EL (cell line): ENCODE data around the gene PCDHB4.
"Not testable (repeated sequence)": the region's sequence is repeated elsewhere in the genome, so short reads cannot be mapped to it uniquely, and the experiment has no call there.

ENCODE experiments used
- DNase-seq: peaks from one replicate; pipeline ENCODE4 v3.0.0-alpha.2; 2016

The PCDHB4 gene

DNA sequence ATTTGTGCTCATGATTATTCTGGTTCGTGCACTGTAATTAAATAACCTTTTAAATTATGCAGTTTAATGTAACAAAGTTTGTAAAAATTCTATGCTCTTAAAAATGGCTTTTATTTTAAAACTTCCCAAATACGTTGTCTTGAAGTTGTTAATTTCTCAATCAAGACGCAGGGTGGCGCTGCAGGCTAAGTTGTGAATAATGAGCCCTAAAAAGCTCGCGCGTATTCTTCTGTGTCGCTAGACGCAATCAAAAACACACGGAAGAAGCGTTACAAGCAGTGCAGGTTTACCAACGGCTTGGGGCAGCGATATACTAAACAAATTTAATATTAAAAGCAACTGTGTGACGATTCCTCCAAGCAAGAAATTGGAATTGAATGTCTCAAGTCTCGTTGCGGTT, at the start of gene PCDHB4:
PCDHB4 (plus strand) TSS at position 256 of the 400 bp plus-strand sequence. CDS start 181 bp downstream, outside the sequence.
- DNase-seq: no peak

DNA sequence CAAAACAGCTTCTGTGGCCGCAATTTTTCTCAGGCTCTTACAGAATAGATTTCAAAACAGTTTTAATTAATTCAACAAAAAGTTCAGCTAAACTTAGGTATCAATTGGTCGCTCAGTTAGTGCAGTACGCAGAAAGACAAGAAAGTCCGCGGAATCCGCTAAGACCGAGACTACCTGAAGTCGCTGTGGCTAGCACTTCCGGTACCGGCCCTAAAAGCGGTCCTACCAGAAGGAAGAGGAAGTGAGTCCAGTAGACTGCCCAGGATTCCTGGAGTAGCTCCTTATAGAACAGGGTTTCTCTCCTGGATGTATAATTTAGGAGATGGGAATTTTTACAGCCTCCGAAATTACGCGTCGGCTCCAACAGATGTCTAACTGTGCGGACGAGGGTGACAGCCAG, 43.8 kb upstream of the PCDHB4 start:
- DNase-seq: no peak

DNA sequence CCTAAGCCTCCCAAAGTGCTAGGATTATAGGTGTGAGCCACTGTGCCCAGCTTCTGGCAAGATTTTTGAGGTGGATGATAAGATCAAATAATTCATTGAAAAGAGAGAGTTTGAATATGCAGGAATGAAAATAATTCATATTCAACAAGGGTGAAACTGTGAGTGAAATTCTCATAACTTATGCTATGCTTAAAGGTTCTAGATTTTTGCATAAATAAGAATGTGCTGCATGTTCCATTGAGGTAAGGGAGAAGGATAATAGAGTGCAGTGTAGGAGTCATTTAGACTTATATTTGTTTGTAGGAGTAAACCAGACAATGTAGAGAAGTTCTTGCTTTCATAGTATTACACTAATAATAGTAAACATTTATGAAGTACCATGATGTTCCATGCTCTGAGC, 39.4 kb upstream of the PCDHB4 start:
- no peak for DNase-seq

DNA sequence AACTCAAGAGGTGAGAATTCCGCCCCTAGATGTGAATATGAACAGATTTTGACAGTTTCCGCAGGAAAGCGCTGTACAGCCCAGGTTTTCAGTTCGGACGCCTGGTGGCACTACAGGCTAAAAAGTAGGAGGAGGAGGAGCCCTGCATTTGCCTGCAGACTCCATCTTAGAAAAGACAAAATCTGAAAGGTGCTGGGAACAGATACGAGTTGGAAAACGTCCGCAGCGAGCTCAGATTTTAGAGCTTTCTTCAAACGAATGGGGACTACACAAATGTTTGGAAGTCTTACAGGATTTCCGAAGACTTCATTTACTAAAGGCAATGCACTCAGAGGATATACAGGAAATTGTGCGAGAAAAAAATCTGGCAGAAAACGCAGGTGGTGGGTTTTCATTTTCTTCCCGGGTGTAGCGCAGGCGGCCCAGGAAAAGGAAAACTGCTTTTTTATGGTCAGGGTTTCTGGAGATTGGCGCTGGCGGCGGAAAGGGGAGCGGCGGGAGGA, 37.1 kb upstream of the PCDHB4 start:
- DNase-seq: peak; percentile 69

DNA sequence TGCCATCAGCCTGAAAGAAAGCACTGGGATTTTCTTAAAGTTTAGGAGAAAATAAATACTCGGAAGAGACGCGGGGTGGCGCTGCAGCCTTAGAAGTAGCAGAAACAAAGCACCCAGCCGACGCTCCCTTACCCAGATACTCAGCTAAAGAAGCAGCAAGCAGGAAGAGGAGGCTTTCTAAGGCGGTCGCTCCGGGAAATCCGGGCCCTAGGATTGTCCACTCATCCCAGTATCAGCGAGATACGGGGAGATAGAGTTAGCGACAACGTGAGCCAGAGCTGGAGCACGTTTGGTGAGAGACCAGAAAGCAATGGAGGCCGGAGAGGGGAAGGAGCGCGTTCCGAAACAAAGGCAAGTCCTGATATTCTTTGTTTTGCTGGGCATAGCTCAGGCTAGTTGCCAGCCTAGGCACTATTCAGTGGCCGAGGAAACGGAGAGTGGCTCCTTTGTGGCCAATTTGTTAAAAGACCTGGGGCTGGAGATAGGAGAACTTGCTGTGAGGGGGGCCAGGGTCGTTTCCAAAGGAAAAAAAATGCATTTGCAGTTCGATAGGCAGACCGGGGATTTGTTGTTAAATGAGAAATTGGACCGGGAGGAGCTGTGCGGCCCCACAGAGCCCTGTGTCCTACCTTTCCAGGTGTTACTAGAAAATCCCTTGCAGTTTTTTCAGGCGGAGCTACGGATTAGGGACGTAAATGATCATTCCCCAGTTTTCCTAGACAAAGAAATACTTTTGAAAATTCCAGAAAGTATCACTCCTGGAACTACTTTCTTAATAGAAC, 26.9 kb upstream of the PCDHB4 start, which contains the start of gene PCDHB2:
PCDHB2 (plus strand) TSS at position 135 of the 782 bp plus-strand sequence; CDS start at position 311, 176 bp downstream.
- DNase-seq: peak; percentile 51

DNA sequence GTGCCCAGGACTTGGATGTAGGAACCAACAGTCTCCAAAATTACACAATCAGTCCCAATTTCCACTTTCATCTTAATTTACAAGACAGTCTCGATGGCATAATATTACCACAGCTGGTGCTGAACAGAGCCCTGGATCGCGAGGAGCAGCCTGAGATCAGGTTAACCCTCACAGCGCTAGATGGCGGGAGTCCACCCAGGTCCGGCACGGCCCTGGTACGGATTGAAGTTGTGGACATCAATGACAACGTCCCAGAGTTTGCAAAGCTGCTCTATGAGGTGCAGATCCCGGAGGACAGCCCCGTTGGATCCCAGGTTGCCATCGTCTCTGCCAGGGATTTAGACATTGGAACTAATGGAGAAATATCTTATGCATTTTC, 26.4 kb upstream of the PCDHB4 start:
- no peak for DNase-seq

DNA sequence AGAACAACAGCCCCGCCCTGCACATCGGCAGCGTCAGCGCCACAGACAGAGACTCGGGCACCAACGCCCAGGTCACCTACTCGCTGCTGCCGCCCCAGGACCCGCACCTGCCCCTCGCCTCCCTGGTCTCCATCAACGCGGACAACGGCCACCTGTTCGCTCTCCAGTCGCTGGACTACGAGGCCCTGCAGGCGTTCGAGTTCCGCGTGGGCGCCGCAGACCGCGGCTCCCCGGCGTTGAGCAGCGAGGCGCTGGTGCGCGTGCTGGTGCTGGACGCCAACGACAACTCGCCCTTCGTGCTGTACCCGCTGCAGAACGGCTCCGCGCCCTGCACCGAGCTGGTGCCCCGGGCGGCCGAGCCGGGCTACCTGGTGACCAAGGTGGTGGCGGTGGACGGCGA, 25.4 kb upstream of the PCDHB4 start:
- DNase-seq: not testable (repeated sequence)

DNA sequence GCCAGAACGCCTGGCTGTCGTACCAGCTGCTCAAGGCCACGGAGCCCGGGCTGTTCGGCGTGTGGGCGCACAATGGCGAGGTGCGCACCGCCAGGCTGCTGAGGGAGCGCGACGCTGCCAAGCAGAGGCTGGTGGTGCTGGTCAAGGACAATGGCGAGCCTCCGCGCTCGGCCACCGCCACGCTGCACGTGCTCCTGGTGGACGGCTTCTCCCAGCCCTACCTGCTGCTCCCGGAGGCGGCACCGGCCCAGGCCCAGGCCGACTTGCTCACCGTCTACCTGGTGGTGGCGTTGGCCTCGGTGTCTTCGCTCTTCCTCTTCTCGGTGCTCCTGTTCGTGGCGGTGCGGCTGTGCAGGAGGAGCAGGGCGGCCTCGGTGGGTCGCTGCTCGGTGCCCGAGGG, 25.0 kb upstream of the PCDHB4 start:
- DNase-seq: not testable (repeated sequence)

DNA sequence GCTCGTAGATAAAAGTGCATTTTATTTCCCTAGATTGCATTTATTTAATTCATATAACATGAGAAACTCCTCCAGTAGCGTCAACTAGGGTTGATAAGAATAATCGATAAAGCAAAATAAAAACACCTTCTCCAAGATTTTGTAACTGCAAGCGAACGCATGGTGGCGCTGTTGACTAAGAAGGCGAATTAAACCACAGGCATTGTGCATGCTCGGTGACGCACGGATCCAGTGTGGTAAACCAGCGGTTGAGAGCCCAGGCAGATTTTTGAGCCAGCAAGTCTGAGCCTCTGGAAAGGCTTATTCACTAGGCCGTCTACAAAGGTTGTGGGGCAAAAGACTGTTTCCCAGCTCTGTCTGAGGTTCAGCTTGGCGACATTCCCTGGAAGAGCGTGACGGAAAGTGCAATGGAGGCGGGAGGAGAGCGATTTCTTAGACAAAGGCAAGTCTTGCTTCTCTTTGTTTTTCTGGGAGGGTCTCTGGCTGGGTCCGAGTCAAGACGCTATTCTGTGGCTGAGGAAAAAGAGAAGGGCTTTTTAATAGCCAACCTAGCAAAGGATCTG, 21.3 kb upstream of the PCDHB4 start, which contains the start of gene PCDHB3:
PCDHB3 (plus strand) TSS at position 231 of the 563 bp plus-strand sequence; CDS start at position 408, 177 bp downstream.
- peak; percentile 61 for DNase-seq

DNA sequence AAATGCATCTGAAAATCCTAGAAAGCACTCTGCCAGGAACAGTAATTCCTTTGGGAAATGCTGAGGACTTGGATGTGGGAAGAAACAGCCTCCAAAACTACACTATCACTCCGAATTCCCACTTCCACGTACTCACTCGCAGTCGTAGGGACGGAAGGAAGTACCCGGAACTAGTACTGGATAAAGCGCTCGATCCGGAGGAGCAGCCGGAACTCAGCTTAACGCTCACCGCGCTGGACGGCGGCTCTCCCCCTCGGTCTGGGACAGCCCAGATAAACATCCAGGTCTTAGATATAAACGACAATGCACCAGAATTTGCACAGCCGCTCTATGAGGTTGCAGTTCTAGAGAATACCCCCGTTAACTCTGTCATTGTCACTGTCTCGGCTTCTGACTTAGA, 20.6 kb upstream of the PCDHB4 start:
- DNase-seq: no peak

DNA sequence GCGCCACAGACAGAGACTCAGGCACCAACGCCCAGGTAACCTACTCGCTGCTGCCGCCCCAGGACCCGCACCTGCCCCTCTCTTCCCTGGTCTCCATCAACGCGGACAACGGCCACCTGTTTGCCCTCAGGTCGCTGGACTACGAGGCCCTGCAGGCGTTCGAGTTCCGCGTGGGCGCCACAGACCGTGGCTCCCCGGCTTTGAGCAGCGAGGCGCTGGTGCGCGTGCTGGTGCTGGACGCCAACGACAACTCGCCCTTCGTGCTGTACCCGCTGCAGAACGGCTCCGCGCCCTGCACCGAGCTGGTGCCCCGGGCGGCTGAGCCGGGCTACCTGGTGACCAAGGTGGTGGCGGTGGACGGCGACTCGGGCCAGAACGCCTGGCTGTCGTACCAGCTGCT, 19.5 kb upstream of the PCDHB4 start:
- DNase-seq: not testable (repeated sequence)

DNA sequence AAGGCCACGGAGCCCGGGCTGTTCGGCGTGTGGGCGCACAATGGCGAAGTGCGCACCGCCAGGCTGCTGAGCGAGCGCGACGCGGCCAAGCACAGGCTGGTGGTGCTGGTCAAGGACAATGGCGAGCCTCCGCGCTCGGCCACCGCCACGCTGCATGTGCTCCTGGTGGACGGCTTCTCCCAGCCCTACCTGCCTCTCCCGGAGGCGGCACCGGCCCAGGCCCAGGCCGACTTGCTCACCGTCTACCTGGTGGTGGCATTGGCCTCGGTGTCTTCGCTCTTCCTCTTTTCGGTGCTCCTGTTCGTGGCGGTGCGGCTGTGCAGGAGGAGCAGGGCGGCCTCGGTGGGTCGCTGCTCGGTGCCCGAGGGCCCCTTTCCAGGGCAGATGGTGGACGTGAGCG, 19.1 kb upstream of the PCDHB4 start:
- DNase-seq: not testable (repeated sequence)

DNA sequence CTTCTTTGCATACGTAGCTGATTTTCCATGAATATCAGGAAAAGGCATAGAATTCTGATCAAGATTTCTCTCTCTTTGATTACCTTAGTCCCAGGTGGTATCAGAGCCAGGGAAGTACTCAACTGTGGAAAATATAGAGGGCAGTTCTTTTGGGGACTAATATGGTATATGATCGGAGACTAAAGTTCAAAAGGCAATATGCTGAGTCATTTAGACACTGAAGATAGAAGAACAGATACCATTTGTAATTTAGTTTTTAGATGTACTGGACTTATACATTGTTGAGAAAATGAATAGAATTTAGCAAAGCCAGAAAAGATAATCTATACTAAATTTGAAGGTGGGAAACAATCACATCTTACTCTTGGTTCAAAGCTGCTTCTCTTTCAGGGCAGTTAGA, 16.3 kb upstream of the PCDHB4 start:
- no peak for DNase-seq

DNA sequence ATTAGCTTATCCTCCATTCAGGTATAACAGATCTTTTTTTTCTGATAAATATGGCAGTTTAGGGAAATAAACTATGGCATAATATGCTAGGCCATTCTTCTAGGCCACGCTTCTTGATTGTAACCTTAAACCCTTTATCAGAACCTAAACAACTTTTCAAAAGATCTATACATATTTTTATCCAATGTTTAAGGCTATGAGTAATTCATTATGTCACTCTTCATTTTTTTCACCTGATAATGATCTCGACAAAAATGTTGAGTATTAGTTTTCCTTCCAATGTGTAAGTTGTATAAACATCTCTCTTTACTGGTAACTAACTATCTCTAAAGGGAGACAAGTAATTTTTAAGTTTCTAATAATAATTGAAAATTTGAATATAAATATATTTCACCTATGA, 2.4 kb upstream of the PCDHB4 start:
- no peak for DNase-seq

DNA sequence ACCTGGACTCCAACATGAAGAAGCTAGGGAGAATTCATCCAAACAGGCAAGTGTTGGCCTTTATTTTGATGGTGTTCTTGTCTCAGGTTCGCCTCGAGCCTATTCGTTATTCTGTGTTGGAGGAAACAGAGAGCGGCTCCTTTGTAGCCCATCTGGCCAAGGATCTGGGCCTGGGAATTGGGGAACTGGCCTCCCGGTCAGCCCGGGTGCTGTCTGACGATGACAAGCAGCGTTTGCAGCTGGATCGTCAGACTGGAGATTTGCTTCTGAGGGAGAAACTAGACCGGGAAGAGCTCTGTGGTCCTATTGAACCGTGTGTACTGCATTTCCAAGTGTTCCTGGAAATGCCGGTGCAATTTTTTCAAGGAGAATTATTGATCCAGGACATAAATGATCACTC, 367 bp downstream of the PCDHB4 start:
- DNase-seq: no peak

DNA sequence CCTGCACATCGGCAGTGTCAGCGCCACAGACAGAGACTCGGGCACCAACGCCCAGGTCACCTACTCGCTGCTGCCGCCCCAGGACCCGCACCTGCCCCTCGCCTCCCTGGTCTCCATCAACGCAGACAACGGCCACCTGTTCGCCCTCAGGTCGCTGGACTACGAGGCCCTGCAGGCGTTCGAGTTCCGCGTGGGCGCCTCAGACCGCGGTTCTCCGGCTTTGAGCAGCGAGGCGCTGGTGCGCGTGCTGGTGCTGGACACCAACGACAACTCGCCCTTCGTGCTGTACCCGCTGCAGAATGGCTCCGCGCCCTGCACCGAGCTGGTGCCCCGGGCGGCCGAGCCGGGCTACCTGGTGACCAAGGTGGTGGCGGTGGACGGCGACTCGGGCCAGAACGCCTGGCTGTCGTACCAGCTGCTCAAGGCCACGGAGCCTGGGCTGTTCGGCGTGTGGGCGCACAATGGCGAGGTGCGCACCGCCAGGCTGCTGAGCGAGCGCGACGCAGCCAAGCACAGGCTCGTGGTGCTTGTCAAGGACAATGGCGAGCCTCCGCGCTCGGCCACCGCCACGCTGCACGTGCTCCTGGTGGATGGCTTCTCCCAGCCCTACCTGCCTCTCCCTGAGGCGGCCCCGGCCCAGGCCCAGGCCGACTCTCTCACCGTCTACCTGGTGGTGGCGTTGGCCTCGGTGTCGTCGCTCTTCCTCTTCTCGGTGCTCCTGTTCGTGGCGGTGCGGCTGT, 1.9 kb downstream of the PCDHB4 start:
- DNase-seq: not testable (repeated sequence)

DNA sequence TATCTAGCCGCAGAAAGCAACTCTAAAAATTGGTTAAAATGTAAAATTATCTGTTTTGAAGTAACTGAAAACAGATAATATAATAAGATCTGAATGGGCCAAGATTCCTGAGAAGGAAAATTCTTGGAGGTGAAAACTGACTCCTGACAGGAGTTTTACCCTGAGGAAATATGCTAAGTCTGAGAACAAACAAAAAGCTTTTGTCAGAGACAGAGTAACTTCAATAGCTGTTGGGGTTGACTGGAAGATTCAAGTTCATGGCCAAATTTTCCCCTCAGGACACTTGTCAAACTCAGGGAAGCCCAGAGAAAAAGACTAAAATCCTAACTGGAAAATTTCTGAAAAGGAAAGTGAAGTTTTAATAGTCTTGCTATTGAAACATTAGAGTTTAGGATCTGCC, 5.7 kb downstream of the PCDHB4 start:
- no peak for DNase-seq

DNA sequence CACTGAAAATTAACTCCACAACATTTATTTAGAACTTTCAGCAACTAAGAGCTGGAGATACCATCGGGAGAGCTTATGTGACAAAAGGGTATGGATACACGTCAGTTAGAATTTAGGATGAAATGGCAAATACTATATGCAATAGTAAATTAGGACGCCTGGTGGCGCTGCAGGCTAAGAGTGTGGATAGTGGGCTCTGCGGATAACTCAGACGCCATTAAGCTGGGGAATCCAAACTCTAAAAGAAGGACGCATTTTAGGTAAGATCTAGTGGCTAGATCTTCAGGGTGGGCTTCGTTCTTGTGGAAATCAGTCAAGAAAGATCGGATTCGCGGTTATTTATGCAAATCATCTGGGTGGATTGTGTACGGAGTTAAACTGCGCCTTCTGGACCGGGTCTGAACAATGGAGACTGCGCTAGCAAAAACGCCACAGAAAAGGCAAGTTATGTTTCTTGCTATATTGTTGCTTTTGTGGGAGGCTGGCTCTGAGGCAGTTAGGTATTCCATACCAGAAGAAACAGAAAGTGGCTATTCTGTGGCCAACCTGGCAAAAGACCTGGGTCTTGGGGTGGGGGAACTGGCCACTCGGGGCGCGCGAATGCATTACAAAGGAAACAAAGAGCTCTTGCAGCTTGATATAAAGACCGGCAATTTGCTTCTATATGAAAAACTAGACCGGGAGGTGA, 13.6 kb downstream of the PCDHB4 start, which contains the start of gene PCDHB5:
PCDHB5 (plus strand) TSS at position 177 of the 688 bp plus-strand sequence; CDS start at position 406, 229 bp downstream.
- DNase-seq: peak; percentile 36

DNA sequence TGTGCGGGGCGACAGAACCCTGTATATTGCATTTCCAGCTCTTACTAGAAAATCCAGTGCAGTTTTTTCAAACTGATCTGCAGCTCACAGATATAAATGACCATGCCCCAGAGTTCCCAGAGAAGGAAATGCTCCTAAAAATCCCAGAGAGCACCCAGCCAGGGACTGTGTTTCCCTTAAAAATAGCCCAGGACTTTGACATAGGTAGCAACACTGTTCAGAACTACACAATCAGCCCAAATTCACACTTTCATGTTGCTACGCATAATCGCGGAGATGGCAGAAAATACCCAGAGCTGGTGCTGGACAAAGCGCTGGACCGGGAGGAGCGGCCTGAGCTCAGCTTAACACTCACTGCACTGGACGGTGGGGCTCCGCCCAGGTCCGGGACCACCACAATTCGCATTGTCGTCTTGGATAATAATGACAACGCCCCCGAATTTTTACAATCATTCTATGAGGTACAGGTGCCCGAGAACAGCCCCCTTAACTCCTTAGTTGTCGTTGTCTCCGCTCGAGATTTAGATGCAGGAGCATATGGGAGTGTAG, 14.2 kb downstream of the PCDHB4 start:
- DNase-seq: no peak

DNA sequence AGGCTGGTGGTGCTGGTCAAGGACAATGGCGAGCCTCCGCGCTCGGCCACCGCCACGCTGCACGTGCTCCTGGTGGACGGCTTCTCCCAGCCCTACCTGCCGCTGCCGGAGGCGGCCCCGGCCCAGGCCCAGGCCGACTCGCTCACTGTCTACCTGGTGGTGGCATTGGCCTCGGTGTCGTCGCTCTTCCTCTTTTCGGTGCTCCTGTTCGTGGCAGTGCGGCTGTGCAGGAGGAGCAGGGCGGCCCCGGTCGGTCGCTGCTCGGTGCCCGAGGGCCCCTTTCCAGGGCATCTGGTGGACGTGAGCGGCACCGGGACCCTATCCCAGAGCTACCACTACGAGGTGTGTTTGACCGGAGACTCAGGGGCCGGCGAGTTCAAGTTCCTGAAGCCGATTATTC, 15.7 kb downstream of the PCDHB4 start:
- DNase-seq: not testable (repeated sequence)

DNA sequence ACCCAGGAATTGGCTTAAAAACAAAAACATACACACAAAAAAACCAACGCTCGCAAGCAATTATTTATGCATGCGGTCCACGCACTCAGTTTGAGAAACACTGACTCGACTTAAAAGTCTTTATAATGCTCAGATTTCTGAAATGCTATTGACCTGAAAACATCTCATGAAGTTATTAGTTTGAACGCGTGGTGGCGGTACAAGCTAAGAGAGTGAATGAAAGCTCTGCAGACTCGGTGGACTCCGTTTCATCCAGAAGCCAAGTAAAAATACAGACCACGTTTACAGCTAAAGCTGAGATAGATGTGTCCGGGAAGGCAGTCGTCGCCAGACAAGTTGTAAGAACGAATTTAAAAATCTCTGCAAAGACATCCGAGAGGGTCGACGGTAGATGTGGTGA, 28.2 kb downstream of the PCDHB4 start, which contains the start of gene PCDHB6:
PCDHB6 (plus strand) TSS at position 246 of the 400 bp plus-strand sequence. CDS start 201 bp downstream, outside the sequence.
- peak; percentile 30 for DNase-seq
